LNCAP (cell line): ENCODE data around the gene RAMACL.

Experiments used
- CTCF ChIP-seq: fragments of 450-650 bp; IDR thresholded peaks from 2 replicates; pipeline ENCODE4 v1.5.1; 2017; ENCODE audit warnings: mild to moderate bottlenecking

RAMACL gene

GRCh38 chr6:166583230-166583965 is 3.1 kb downstream of the RAMACL start:
- TF ChIP-seq CTCF, result no peak

GRCh38 chr6:166582258-166582657 is 4.2 kb downstream of the RAMACL start:
- no peak for TF ChIP-seq CTCF

- no peak for TF ChIP-seq CTCF
These were observed 5.4 kb downstream of the RAMACL start for GRCh38 chr6:166581091-166581511.

GRCh38 chr6:166580076-166581050 is 6.1 kb downstream of the RAMACL start:
- TF ChIP-seq CTCF, result no peak

- no peak for TF ChIP-seq CTCF
These were observed 7.1 kb downstream of the RAMACL start for GRCh38 chr6:166579237-166579850.

GRCh38 chr6:166578536-166579236 is 7.8 kb downstream of the RAMACL start:
- no peak for TF ChIP-seq CTCF

- TF ChIP-seq CTCF, result no peak
These were observed 11.3 kb downstream of the RAMACL start for GRCh38 chr6:166575205-166575604.
